ENCODE results near the gene PROZ. TPM values are rescaled to one million over a fixed set of nuclear protein-coding genes. Genes with fewer than 3 reads are reported as not detected.

PROZ gene
- total and polyA plus RNA-seq, 2 of the 13 experiments (the other 11 are each of a cell fraction or from before 2014, with no cell fraction given), result 5.6 to 22.5 TPM

DNA sequence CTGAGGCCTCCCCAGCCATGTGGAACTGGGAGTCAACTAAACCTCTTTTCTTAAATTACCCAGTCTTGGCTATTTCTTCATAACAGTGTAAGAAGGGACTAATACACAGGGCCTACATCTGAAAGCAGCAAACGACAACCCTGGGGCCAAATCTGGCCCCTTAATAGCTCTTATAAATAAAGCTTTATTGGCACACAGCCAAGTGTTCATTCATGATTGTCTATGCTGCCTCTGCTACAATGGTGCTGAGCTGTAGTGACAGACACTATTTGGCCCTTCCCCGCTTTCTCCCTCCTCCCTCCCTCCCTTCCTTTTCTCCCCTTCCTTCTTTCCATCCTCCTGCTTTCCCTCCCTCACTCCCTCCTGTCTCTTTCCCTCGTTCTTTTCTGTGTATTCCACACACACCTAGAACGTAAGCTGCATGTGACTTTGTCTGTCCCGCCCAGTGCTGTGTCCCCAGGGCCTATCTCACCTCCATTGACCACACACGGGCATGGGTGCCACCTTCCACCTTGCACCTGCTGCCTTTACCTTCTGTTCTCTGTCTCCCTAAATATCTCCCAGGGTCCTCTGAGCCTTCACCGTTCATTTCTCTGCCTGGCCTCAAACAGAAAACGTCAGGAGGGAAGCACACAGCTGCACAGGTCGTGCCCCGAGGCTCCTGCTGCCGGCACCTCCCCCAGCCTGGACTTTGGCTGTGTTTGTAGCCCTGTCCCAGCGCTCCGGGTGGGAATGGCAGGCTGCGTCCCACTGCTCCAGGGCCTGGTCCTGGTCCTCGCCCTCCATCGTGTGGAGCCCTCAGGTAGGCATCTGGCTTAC lies at the start of gene PROZ (continued):
- TF ChIP-seq ZNF878 (CRISPR knock-in tag; IDR thresholded peaks at IDR 0.05) (no peak), ARID2 (CRISPR knock-in tag; IDR thresholded peaks at IDR 0.05; ENCODE audit: borderline replicate concordance) (no peak), ZNF562 (CRISPR knock-in tag; IDR thresholded peaks at IDR 0.05; ENCODE audit: borderline replicate concordance) (no peak), ZBTB42 (CRISPR knock-in tag; IDR thresholded peaks at IDR 0.05) (peak; percentile 74; the same call in 1 of the 2 replicates), PRPF4 (IDR thresholded peaks at IDR 0.05; ENCODE audit: low read depth, low read length, poor library complexity, severe bottlenecking) (no peak), MIER3 (CRISPR knock-in tag; IDR thresholded peaks at IDR 0.05; ENCODE audit: borderline replicate concordance) (no peak), ELF1 (CRISPR knock-in tag; IDR thresholded peaks at IDR 0.05) (no peak), SMYD3 (CRISPR knock-in tag; IDR thresholded peaks at IDR 0.05) (no peak), ZNF670 (CRISPR knock-in tag; IDR thresholded peaks at IDR 0.05; ENCODE audit: borderline replicate concordance) (no peak), NFYB (CRISPR knock-in tag; IDR thresholded peaks at IDR 0.05) (no peak), HCFC1 (IDR thresholded peaks at IDR 0.05; ENCODE audit: low read depth, low read length) (no peak), ETV5 (CRISPR knock-in tag; IDR thresholded peaks at IDR 0.05; ENCODE audit: borderline replicate concordance) (no peak), ZFP82 (CRISPR knock-in tag; IDR thresholded peaks at IDR 0.05; ENCODE audit: borderline replicate concordance) (no peak), MZF1 (CRISPR knock-in tag; IDR thresholded peaks at IDR 0.05; ENCODE audit: borderline replicate concordance) (no peak)
- TF ChIP-seq, protein P1, sequence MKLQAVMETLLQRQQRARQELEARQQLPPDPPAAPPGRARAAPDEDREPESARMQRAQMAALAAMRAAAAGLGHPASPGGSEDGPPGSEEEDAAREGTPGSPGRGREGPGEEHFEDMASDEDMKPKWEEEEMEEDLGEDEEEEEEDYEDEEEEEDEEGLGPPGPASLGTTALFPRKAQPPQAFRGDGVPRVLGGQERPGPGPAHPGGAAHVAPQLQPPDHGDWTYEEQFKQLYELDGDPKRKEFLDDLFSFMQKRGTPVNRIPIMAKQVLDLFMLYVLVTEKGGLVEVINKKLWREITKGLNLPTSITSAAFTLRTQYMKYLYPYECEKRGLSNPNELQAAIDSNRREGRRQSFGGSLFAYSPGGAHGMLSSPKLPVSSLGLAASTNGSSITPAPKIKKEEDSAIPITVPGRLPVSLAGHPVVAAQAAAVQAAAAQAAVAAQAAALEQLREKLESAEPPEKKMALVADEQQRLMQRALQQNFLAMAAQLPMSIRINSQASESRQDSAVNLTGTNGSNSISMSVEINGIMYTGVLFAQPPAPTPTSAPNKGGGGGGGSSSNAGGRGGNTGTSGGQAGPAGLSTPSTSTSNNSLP (IDR thresholded peaks at IDR 0.05; ENCODE audit: low read depth, low read length), result no peak
- TF ChIP-seq, protein P2, sequence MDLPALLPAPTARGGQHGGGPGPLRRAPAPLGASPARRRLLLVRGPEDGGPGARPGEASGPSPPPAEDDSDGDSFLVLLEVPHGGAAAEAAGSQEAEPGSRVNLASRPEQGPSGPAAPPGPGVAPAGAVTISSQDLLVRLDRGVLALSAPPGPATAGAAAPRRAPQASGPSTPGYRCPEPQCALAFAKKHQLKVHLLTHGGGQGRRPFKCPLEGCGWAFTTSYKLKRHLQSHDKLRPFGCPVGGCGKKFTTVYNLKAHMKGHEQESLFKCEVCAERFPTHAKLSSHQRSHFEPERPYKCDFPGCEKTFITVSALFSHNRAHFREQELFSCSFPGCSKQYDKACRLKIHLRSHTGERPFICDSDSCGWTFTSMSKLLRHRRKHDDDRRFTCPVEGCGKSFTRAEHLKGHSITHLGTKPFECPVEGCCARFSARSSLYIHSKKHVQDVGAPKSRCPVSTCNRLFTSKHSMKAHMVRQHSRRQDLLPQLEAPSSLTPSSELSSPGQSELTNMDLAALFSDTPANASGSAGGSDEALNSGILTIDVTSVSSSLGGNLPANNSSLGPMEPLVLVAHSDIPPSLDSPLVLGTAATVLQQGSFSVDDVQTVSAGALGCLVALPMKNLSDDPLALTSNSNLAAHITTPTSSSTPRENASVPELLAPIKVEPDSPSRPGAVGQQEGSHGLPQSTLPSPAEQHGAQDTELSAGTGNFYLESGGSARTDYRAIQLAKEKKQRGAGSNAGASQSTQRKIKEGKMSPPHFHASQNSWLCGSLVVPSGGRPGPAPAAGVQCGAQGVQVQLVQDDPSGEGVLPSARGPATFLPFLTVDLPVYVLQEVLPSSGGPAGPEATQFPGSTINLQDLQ (CRISPR knock-in tag; IDR thresholded peaks at IDR 0.05), result no peak
- TF ChIP-seq, protein P3, sequence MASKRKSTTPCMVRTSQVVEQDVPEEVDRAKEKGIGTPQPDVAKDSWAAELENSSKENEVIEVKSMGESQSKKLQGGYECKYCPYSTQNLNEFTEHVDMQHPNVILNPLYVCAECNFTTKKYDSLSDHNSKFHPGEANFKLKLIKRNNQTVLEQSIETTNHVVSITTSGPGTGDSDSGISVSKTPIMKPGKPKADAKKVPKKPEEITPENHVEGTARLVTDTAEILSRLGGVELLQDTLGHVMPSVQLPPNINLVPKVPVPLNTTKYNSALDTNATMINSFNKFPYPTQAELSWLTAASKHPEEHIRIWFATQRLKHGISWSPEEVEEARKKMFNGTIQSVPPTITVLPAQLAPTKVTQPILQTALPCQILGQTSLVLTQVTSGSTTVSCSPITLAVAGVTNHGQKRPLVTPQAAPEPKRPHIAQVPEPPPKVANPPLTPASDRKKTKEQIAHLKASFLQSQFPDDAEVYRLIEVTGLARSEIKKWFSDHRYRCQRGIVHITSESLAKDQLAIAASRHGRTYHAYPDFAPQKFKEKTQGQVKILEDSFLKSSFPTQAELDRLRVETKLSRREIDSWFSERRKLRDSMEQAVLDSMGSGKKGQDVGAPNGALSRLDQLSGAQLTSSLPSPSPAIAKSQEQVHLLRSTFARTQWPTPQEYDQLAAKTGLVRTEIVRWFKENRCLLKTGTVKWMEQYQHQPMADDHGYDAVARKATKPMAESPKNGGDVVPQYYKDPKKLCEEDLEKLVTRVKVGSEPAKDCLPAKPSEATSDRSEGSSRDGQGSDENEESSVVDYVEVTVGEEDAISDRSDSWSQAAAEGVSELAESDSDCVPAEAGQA (IDR thresholded peaks at IDR 0.05; ENCODE audit: low read depth), result no peak
- TF ChIP-seq, protein P3 (CRISPR knock-in tag; IDR thresholded peaks at IDR 0.05; ENCODE audit: borderline replicate concordance), result no peak
- TF ChIP-seq, protein P4, sequence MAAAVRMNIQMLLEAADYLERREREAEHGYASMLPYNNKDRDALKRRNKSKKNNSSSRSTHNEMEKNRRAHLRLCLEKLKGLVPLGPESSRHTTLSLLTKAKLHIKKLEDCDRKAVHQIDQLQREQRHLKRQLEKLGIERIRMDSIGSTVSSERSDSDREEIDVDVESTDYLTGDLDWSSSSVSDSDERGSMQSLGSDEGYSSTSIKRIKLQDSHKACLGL (CRISPR knock-in tag; IDR thresholded peaks at IDR 0.05), result 0 out of 2 replicates have a peak, but pooled peaks have one; percentile 32

Measured in HepG2 (cell line).